Esophagus squamous epithelium (tissue), 5 donors: ENCODE results near the gene CENPA. TPM values are rescaled to one million over a fixed set of nuclear protein-coding genes. Genes with fewer than 3 reads are reported as not detected.
A peak's percentile ranks its signal among the peaks of the same experiment; 100 is the strongest.
"Not testable (repeated sequence)": the region's sequence is repeated elsewhere in the genome, so short reads cannot be mapped to it uniquely, and the experiment has no call there.

Experiments used
- DNase-seq: peaks from one replicate; lab custom pipeline; 2025; lab: John Stamatoyannopoulos, UW
- H3K27ac ChIP-seq, 4 donors: fragments of 200-600 bp; sonication (generic); one replicate each; pipeline ENCODE4 v1.5.1; 2016 to 2019; ENCODE audit warnings: mild to moderate bottlenecking in 1 of 4
- H3K27me3 ChIP-seq, 4 donors: fragments of 200-600 bp; sonication (generic); 1 replicate in 3 of 4; 2 replicates in 1 of 4; pipeline versions ENCODE4 v1.5.1 to v1.6.0; 2017 to 2021; ENCODE audit warnings: antibody characterized with exemption in 1 of 4
- H3K36me3 ChIP-seq, 3 donors: fragments of 200-600 bp; sonication (generic); one replicate each; pipeline ENCODE4 v1.5.1; 2016 to 2019
- H3K4me1 ChIP-seq, 3 donors: fragments of 200-600 bp; sonication (generic); one replicate each; pipeline ENCODE4 v1.5.1; 2017 to 2019
- H3K4me3 ChIP-seq, 4 donors: fragments of 200-600 bp; sonication (generic); 1 replicate in 3 of 4; 2 replicates in 1 of 4; pipeline ENCODE4 v1.5.1; 2016 to 2019; ENCODE audit warnings: mild to moderate bottlenecking in 2 of 4, moderate library complexity in 1 of 4
- H3K9me3 ChIP-seq, 3 donors: fragments of 200-600 bp; sonication (generic); one replicate each; pipeline ENCODE4 v1.5.1; 2016 to 2019
- POLR2A ChIP-seq, 4 donors: fragments of 450-650 bp; IDR thresholded peaks; one replicate each; pipeline ENCODE4 v1.6.1; 2017; ENCODE audit warnings: antibody characterized with exemption in 4 of 4, mild to moderate bottlenecking in 4 of 4, moderate library complexity in 3 of 4
- WGBS, 2 donors: methylation state at CpG; one replicate each; pipeline ENCODE4 v1.1.5; 2018; 5-methylcytosine and 5-hydroxymethylcytosine counted together
- intact Hi-C: fragments of 100-400 bp; cut with DNase I; formaldehyde crosslinking; loops from one replicate; pipeline ENCODE4 v1.15.0; 2022
- total RNA-seq, 4 donors: library from RNA; depleted of rRNA; stranded (reverse); fragments of >200 nt; gene quantifications; one replicate each; pipeline ENCODE4 v1.1.0, GENCODE V29; 2016
- TF ChIP-seq, protein P1 (sequence below), 6 experiments: fragments of 450-650 bp in 4 of 6; fragments of 200-600 bp in 2 of 6; sonication (generic) in 2 of 6; IDR thresholded peaks; one replicate each; pipeline ENCODE4 v1.5.1; 2016 to 2019; ENCODE audit warnings: antibody characterized with exemption in 6 of 6, mild to moderate bottlenecking in 4 of 6, moderate library complexity in 4 of 6
- donor health status: DM: yes; HTN: yes; CAD: no.

The CENPA gene
- total RNA-seq, 4 donors from 2014 or later, result 3.4 to 12.4 (median 5.0) TPM

DNA sequence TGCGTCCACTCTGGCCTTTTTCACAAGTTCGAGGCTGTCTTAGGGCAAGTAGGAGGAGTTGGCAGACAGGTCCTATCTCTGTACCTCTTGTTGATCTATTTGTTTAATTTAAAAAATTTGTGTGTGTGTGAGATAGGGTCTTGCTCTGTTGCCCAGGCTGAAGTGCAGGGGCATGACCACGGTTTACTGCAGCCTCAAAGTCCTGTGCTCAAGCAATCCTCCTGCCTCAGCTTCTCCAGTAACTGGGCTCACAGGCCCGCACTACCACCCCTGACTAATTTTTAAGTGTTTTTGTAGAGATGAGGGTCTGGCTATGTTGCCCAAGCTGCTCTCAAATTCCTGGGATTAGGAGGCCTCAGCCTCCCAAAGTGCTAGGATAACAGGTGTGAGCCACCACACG, 26.0 kb upstream of the CENPA start:
- no peaks in the 10 kb centered on the region for H3K9me3 ChIP-seq
- H3K4me1 ChIP-seq, result peaks cover 3 to 60% (median 31%) of the 10 kb centered on the region in 3 donors
- 86 to 100% methylated on average over 4 to 5 of the region's 5 CpGs for WGBS, 2 donors
- TF ChIP-seq, protein P1, sequence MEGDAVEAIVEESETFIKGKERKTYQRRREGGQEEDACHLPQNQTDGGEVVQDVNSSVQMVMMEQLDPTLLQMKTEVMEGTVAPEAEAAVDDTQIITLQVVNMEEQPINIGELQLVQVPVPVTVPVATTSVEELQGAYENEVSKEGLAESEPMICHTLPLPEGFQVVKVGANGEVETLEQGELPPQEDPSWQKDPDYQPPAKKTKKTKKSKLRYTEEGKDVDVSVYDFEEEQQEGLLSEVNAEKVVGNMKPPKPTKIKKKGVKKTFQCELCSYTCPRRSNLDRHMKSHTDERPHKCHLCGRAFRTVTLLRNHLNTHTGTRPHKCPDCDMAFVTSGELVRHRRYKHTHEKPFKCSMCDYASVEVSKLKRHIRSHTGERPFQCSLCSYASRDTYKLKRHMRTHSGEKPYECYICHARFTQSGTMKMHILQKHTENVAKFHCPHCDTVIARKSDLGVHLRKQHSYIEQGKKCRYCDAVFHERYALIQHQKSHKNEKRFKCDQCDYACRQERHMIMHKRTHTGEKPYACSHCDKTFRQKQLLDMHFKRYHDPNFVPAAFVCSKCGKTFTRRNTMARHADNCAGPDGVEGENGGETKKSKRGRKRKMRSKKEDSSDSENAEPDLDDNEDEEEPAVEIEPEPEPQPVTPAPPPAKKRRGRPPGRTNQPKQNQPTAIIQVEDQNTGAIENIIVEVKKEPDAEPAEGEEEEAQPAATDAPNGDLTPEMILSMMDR (IDR thresholded peaks at IDR 0.05), result no peak
- no peak for TF ChIP-seq POLR2A (IDR thresholded peaks at IDR 0.05)
- no peaks in the 10 kb centered on the region for H3K36me3 ChIP-seq
- no peak overlapping the region for H3K4me3 ChIP-seq
- intact Hi-C loops, result no loop called here
- H3K27ac ChIP-seq, result no peak overlapping the region
- no peak for DNase-seq
- H3K27me3 ChIP-seq, result no peaks in the 10 kb centered on the region

DNA sequence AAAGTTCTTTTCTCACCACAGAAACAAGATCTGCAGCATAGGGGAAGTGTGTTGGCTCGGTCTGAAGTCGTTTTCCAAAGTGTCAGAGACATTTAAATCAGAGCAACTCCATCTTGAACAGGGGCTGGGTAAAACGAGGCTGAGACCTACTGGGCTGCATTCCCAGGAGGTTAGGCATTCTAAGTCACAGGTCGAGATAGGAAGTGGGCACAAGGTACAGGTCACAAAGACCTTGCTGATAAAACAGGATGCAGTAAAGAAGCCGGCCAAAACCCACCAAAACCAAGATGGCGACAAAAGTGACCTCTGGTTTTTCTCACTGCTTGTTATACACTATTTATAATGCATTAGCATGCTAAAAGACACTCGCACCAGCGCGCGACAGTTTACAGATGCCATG, 24.9 kb upstream of the CENPA start:
- intact Hi-C loops, H3K27me3 ChIP-seq, DNase-seq, H3K36me3 ChIP-seq, H3K4me3 ChIP-seq, H3K9me3 ChIP-seq, H3K27ac ChIP-seq: not testable (repeated sequence)
- WGBS, 2 donors, result 76 to 86% methylated on average over 9 to 10 of the region's 10 CpGs
- H3K4me1 ChIP-seq, result peaks cover 14 to 60% (median 31%) of the 10 kb centered on the region in 3 donors

DNA sequence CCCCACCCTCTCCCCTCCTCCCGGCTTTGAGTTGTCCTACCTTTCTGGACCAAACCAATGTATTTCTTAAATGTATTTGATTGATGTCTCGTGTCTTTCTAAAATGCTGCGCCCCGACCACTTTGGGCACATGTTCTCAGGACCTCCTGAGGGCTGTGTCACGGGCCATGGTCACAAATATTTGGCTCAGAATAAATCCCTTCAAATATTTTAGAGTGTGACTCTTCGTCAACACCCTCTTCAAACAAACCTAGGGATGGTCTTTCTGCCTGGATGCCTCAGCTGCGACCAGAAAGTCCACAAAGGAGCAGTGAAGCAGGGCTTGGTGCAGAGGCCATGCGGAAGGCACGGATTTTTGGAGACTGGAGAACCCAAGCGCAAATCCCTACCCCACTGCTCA, 22.8 kb upstream of the CENPA start:
- Histone ChIP-seq H3K27ac (no peak overlapping the region), H3K36me3 (no peaks in the 10 kb centered on the region), H3K4me3 (no peak overlapping the region), H3K9me3 (no peaks in the 10 kb centered on the region), H3K4me1 (peaks cover 32 to 60% (median 43%) of the 10 kb centered on the region in 3 donors), H3K27me3 (no peaks in the 10 kb centered on the region)
- intact Hi-C loops, result no loop called here
- TF ChIP-seq, protein P1 (IDR thresholded peaks at IDR 0.05), result no peak
- TF ChIP-seq POLR2A (IDR thresholded peaks at IDR 0.05), result no peak
- no peak for DNase-seq
- 93% methylated on average over 10 of the region's 10 CpGs for WGBS, 2 donors

DNA sequence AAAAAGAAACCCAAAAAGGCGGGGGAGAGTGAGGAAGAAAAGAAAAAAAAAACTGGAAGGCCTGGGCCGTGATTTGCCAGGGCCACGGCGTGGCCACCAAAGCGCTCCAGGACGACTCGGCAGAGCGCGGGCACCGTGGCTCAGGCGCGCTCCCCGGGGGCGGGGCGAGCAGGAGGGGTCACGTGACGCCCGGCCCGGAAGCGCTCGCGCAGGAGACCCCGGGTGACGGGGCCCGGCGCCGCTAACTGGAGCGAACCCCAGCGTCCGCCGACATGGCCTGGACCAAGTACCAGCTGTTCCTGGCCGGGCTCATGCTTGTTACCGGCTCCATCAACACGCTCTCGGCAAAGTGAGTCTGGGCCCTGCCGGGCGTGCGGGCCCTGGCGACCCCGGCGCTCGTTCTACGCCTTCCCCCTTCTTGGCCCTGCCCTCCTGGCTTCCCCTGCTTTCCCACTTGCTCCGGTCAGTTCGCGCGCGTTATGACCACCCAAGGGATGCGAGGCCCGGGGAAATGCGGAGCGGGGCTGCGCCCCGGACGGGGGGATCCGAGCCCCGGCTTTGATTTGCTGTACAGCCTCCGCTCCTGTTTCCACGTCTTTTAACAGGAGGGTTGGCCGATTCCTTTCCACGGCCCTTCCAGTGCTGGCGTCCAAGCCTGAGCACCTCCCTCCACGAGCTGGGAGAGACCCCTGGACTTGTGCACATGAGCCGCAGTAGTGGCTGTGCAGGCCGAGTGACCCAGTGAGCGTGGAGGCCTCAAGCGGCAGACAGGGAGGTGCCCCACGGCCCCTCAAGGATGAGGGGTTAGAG, 21.6 kb upstream of the CENPA start, which contains the start of gene SLC35F6:
Gene SLC35F6 (plus strand): TSS at position 207 of the 810 bp plus-strand sequence. CDS start 66 bp downstream, at position 273.
- H3K4me3 ChIP-seq, result peak within 1 kb of the TSS; percentile 64 to 95 (median 92)
- TF ChIP-seq, protein P1 (IDR thresholded peaks at IDR 0.05), result peak in 2 of 6 experiments; percentile 10 to 13
- TF ChIP-seq POLR2A (IDR thresholded peaks at IDR 0.05), result peak in 3 of 4 donors; percentile 29 to 96 (median 81)
- peaks cover 39 to 60% (median 48%) of the 10 kb centered on the region in 3 donors for H3K4me1 ChIP-seq
- H3K27me3 ChIP-seq, result no peaks in the 10 kb centered on the region
- no peaks in the 10 kb centered on the region for H3K36me3 ChIP-seq
- intact Hi-C loops, result no loop called here
- peak within 1 kb of the TSS; percentile 90 to 98 (median 96) for H3K27ac ChIP-seq
- no peaks in the 10 kb centered on the region for H3K9me3 ChIP-seq
- peak; percentile 19 for DNase-seq
- whole genome bisulfite sequencing, 2 donors, result 0 to 1% methylated on average over 18 to 49 of the region's 68 CpGs

DNA sequence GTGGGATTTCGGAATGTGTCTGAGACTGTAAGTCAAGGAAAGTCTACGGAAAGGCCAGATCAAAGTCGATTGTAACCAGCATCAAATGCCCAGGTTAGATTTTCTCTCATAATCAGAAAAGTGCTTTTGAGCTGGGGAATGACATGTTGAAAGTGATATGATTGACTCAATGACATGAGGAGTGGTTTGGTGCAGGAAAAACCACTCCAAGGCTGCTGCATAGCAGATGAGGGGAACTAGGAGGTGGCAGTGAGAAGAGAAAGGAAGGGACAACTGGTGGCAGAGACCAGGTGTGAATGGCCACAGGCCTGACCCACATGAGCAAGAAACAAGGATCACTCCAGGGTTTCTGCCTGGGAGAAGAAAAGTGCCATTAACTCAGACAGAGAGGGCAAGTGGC, 20.9 kb upstream of the CENPA start:
- no peaks in the 10 kb centered on the region for H3K27me3 ChIP-seq
- 8 to 34% methylated on average over 3 of the region's 3 CpGs for WGBS, 2 donors
- H3K4me3 ChIP-seq, result peak overlapping the region; percentile 64 to 95 (median 92)
- intact Hi-C loops, result no loop called here
- H3K9me3 ChIP-seq, result no peaks in the 10 kb centered on the region
- DNase-seq, result no peak
- H3K27ac ChIP-seq, result peak overlapping the region; percentile 90 to 98 (median 96)
- H3K4me1 ChIP-seq, result peaks cover 45 to 66% (median 55%) of the 10 kb centered on the region in 3 donors
- H3K36me3 ChIP-seq, result no peaks in the 10 kb centered on the region
- TF ChIP-seq, protein P1 (IDR thresholded peaks at IDR 0.05), result no peak
- TF ChIP-seq POLR2A (IDR thresholded peaks at IDR 0.05), result no peak
